HEK293 (cell line): Measurements from ENCODE around the gene SMPDL3A.

Experiments used
- REST ChIP-seq: fragments of 450-650 bp; formaldehyde crosslinking; IDR thresholded peaks from 2 replicates; pipeline ENCODE4 v1.5.1; 2016; ENCODE audit warnings: missing biosample characterization, missing genetic modification characterization
- SP2 ChIP-seq: fragments of 450-650 bp; formaldehyde crosslinking; IDR thresholded peaks from 2 replicates; pipeline ENCODE4 v1.5.1; 2016; ENCODE audit warnings: missing biosample characterization, missing genetic modification characterization
- ZBTB1 ChIP-seq: fragments of 450-650 bp; formaldehyde crosslinking; IDR thresholded peaks from 2 replicates; pipeline ENCODE4 v1.5.1; 2016; ENCODE audit warnings: missing biosample characterization, missing genetic modification characterization
- ZBTB26 ChIP-seq: fragments of 450-650 bp; formaldehyde crosslinking; optimal IDR thresholded peaks from 2 replicates; pipeline ENCODE3; 2016; ENCODE audit warnings: missing biosample characterization, mild to moderate bottlenecking, missing genetic modification characterization
- ZIC2 ChIP-seq: fragments of 450-650 bp; formaldehyde crosslinking; IDR thresholded peaks from 2 replicates; pipeline ENCODE4 v1.5.1; 2016; ENCODE audit warnings: missing biosample characterization, missing genetic modification characterization
- ZNF121 ChIP-seq: fragments of 450-650 bp; formaldehyde crosslinking; IDR thresholded peaks from 2 replicates; pipeline ENCODE4 v1.5.1; 2016; ENCODE audit warnings: missing biosample characterization, missing genetic modification characterization
- ZNF24 ChIP-seq: fragments of 450-650 bp; formaldehyde crosslinking; IDR thresholded peaks from 2 replicates; pipeline ENCODE4 v1.5.1; 2016; ENCODE audit warnings: missing biosample characterization, missing genetic modification characterization
- ZNF513 ChIP-seq: fragments of 450-650 bp; IDR thresholded peaks from 2 replicates; pipeline ENCODE4 v1.5.1; 2018; ENCODE audit warnings: missing biosample characterization, missing genetic modification characterization
- ZNF548 ChIP-seq: fragments of 450-650 bp; formaldehyde crosslinking; IDR thresholded peaks from 2 replicates; pipeline ENCODE4 v1.5.1; 2016; ENCODE audit warnings: missing biosample characterization, missing genetic modification characterization
- ZNF639 ChIP-seq: fragments of 450-650 bp; formaldehyde crosslinking; IDR thresholded peaks from 2 replicates; pipeline ENCODE4 v1.5.1; 2016; ENCODE audit warnings: missing biosample characterization, missing genetic modification characterization
- ZNF747 ChIP-seq: fragments of 450-650 bp; formaldehyde crosslinking; IDR thresholded peaks from 2 replicates; pipeline ENCODE4 v1.5.1; 2016; ENCODE audit warnings: missing biosample characterization, missing genetic modification characterization
- TF ChIP-seq, protein P1 (sequence below): fragments of 450-650 bp; formaldehyde crosslinking; IDR thresholded peaks from 2 replicates; pipeline ENCODE4 v1.5.1; 2016; ENCODE audit warnings: missing biosample characterization, missing genetic modification characterization

- TF ChIP-seq ZNF513 (tag by site-specific recombination) (no peak), ZIC2 (tag by site-specific recombination) (no peak), ZNF747 (tag by site-specific recombination) (no peak), ZBTB1 (tag by site-specific recombination) (no peak), ZNF639 (tag by site-specific recombination) (no peak), ZBTB26 (no peak), SP2 (no peak), ZNF24 (tag by site-specific recombination) (no peak), ZNF548 (tag by site-specific recombination) (no peak), ZNF121 (tag by site-specific recombination) (no peak), REST (no peak)
- TF ChIP-seq, protein P1, sequence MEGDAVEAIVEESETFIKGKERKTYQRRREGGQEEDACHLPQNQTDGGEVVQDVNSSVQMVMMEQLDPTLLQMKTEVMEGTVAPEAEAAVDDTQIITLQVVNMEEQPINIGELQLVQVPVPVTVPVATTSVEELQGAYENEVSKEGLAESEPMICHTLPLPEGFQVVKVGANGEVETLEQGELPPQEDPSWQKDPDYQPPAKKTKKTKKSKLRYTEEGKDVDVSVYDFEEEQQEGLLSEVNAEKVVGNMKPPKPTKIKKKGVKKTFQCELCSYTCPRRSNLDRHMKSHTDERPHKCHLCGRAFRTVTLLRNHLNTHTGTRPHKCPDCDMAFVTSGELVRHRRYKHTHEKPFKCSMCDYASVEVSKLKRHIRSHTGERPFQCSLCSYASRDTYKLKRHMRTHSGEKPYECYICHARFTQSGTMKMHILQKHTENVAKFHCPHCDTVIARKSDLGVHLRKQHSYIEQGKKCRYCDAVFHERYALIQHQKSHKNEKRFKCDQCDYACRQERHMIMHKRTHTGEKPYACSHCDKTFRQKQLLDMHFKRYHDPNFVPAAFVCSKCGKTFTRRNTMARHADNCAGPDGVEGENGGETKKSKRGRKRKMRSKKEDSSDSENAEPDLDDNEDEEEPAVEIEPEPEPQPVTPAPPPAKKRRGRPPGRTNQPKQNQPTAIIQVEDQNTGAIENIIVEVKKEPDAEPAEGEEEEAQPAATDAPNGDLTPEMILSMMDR (tag by site-specific recombination) = no peak
Measured at GRCh38 chr6:122809001-122809400, 19.9 kb downstream of the SMPDL3A start.
